Heart left ventricle (tissue), 13 donors: ENCODE data around the gene CRYBB2.

Experiments
- CTCF ChIP-seq, 12 donors: fragments of 200-600 bp; sonication (generic) in 4 of 12; IDR thresholded peaks; one replicate each; pipeline versions ENCODE4 v1.5.0 to v1.8.0; 2018 to 2022; ENCODE audit warnings: antibody characterized with exemption in 12 of 12, mild to moderate bottlenecking in 5 of 12
- POLR2A ChIP-seq, 2 donors: fragments of 450-650 bp; IDR thresholded peaks; one replicate each; pipeline ENCODE4 v1.6.1; 2017; ENCODE audit warnings: antibody characterized with exemption in 2 of 2, mild to moderate bottlenecking in 2 of 2, moderate library complexity in 2 of 2
- donor health status: ischemic (EF 13 %, LVEDD 7.1; RV severe dilation, severe dysfunction).
- donor health status: DM: no; HTN: yes; CAD: no.
- donor health status: DM: no; HTN: no; CAD: no.
- donor health status: ischemic (EF 25% LVEDD 6.9; RV normal size, moderate dysfunction).
- donor health status: ischemic (EF 25% LVEDD 5.7; RV mildly dilated, moderate dysfunction).
- donor health status: ischemic (EF 35%, LVEDD 5.7; RV mildly dilated, moderate dysfunction).
- donor health status: nonischemic (EF 11% LVEDD 7.7; RV severe dilation, severe dysfunction).
- donor health status: DM: yes; HTN: yes; CAD: no.
- donor health status: PGD.
- donor health status: ischemic (EF 29% LVEDD 5.4; RV normal size, mild dysfunction).
- donor health status: nonischemic (EF 23%, LVEDD 6.1; RV moderate dilation, normal function).

GRCh38 chr22:25223269-25223850 is 3.9 kb downstream of the CRYBB2 start:
- TF ChIP-seq CTCF (IDR thresholded peaks at IDR 0.05) (no peak), POLR2A (IDR thresholded peaks at IDR 0.05) (no peak)
